ENCODE measurements around the gene CIAPIN1. TPM values are rescaled to one million over a fixed set of nuclear protein-coding genes. Genes with fewer than 3 reads are reported as not detected.
A peak's percentile ranks its signal among the peaks of the same experiment; 100 is the strongest.

The CIAPIN1 gene
- total RNA-seq, 4 donors from 2014 or later, result 37.7 to 65.5 (median 46.2) TPM

- TF ChIP-seq POLR2A (IDR thresholded peaks at IDR 0.05), result no peak
- TF ChIP-seq, protein P1, sequence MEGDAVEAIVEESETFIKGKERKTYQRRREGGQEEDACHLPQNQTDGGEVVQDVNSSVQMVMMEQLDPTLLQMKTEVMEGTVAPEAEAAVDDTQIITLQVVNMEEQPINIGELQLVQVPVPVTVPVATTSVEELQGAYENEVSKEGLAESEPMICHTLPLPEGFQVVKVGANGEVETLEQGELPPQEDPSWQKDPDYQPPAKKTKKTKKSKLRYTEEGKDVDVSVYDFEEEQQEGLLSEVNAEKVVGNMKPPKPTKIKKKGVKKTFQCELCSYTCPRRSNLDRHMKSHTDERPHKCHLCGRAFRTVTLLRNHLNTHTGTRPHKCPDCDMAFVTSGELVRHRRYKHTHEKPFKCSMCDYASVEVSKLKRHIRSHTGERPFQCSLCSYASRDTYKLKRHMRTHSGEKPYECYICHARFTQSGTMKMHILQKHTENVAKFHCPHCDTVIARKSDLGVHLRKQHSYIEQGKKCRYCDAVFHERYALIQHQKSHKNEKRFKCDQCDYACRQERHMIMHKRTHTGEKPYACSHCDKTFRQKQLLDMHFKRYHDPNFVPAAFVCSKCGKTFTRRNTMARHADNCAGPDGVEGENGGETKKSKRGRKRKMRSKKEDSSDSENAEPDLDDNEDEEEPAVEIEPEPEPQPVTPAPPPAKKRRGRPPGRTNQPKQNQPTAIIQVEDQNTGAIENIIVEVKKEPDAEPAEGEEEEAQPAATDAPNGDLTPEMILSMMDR (IDR thresholded peaks at IDR 0.05), result no peak
- Histone ChIP-seq H3K27me3 (no peaks in the 10 kb centered on the region), H3K36me3 (peaks cover 0 to 18% (median 0%) of the 10 kb centered on the region in 3 donors), H3K4me1 (peaks cover 0 to 10% (median 3%) of the 10 kb centered on the region in 4 donors), H3K27ac (no peak overlapping the region), H3K4me3 (no peak overlapping the region), H3K9me3 (no peaks in the 10 kb centered on the region)
- DNase-seq, result no peak
These were observed 24.0 kb downstream of the CIAPIN1 start for GRCh38 chr16:57423152-57423551.

DNA sequence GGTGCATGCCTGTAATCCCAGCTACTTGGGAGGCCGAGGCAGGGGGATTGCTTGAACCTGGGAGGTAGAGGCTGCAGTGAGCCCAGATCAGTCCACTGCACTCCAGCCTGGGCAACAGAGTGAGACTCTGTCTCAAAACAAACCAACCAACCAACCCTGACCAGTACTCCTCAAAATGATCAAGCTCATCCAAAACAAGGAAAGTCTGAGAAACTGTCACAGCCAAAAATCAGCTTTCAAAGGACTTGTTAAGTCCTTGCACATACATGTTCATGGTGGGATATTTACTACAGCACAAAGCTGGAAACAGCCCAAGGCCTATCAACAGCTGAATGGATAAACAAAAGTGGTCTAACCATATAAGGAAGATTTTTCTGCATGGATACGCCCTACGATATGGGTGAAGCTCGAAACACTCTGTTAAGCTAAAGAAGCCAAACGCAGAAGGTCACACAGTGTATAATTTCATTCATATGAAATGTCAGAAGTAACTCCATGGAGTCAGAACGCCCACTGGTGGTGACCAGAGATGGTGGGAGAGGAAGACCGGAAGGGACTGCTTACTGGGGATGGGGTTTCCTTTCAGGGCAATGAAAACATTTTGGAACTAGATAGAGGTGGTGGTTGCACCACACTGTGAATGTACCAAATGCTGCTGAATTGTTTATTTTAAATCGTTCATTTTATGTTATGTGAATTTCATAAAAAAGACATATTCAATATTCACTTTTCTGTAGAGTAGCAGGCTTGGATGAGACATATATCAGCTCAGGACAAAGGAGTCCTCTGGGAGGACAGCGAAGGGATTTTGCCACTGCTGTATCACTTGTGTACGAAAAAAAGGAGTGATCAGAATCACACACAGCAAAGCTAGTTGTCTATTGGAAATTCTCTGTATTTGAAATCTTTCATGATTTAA, 24.9 kb downstream of the CIAPIN1 start:
- TF ChIP-seq POLR2A (IDR thresholded peaks at IDR 0.05), result no peak
- TF ChIP-seq, protein P1 (IDR thresholded peaks at IDR 0.05), result peak in 4 of 6 experiments; percentile 47 to 55 (median 48)
- Histone ChIP-seq H3K4me1 (peaks cover 0 to 10% (median 4%) of the 10 kb centered on the region in 4 donors), H3K36me3 (peaks cover 0 to 11% (median 0%) of the 10 kb centered on the region in 3 donors), H3K4me3 (no peak overlapping the region), H3K27ac (no peak overlapping the region), H3K9me3 (no peaks in the 10 kb centered on the region), H3K27me3 (no peaks in the 10 kb centered on the region)
- peak in 1 of 3 donors; percentile 62 for DNase-seq

GRCh38 chr16:57419506-57419905, 27.7 kb downstream of the CIAPIN1 start:
- peaks cover 0 to 19% (median 10%) of the 10 kb centered on the region in 4 donors for H3K4me1 ChIP-seq
- H3K9me3 ChIP-seq, result no peaks in the 10 kb centered on the region
- TF ChIP-seq, protein P1 (IDR thresholded peaks at IDR 0.05), result no peak
- no peak for TF ChIP-seq POLR2A (IDR thresholded peaks at IDR 0.05)
- H3K4me3 ChIP-seq, result no peak overlapping the region
- peak overlapping the region in 1 of 4 donors; percentile 7 for H3K27ac ChIP-seq
- H3K27me3 ChIP-seq, result no peaks in the 10 kb centered on the region
- H3K36me3 ChIP-seq, result no peaks in the 10 kb centered on the region
- DNase-seq, result no peak

DNA sequence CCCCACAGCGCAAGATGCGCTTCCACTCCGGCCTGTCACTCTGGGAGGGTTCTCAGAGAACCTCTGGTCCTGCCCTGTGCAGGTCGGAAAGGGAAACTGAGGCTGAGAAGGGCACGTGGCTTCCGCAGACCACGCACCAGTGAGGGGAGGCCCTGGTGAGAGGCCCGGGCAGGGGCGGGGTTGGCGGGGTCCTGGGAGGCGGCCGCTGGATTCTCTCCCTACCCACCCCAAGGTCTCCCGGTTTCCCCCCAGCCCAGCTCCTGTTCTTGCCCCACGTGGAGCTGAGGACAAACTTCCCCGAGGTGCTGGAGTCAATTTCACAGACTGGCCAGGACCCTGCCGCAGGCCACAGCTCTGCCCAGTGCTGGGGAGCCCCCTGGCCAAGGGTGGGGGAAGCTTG, 31.1 kb downstream of the CIAPIN1 start:
- Histone ChIP-seq H3K4me3 (no peak overlapping the region), H3K4me1 (peaks cover 0 to 24% (median 11%) of the 10 kb centered on the region in 4 donors), H3K36me3 (no peaks in the 10 kb centered on the region), H3K27ac (peak overlapping the region in 1 of 4 donors; percentile 62), H3K27me3 (no peaks in the 10 kb centered on the region), H3K9me3 (no peaks in the 10 kb centered on the region)
- TF ChIP-seq, protein P1 (IDR thresholded peaks at IDR 0.05), result no peak
- TF ChIP-seq POLR2A (IDR thresholded peaks at IDR 0.05), result no peak
- DNase-seq, result peak in 1 of 3 donors; percentile 43

- H3K27ac ChIP-seq, result peak overlapping the region in 1 of 4 donors; percentile 72
- peaks cover 0 to 20% (median 6%) of the 10 kb centered on the region in 4 donors for H3K4me1 ChIP-seq
- no peaks in the 10 kb centered on the region for H3K27me3 ChIP-seq
- no peak for TF ChIP-seq POLR2A (IDR thresholded peaks at IDR 0.05)
- TF ChIP-seq, protein P1 (IDR thresholded peaks at IDR 0.05), result no peak
- no peak overlapping the region for H3K4me3 ChIP-seq
- DNase-seq, result no peak
- H3K36me3 ChIP-seq, result no peaks in the 10 kb centered on the region
- H3K9me3 ChIP-seq, result no peaks in the 10 kb centered on the region
These were observed 33.5 kb downstream of the CIAPIN1 start for GRCh38 chr16:57413733-57414132.
